Small intestine (tissue), 7 donors: ENCODE data around the gene CLEC16A. TPM values are rescaled to one million over a fixed set of nuclear protein-coding genes. Genes with fewer than 3 reads are reported as not detected.

Experiments used
- DNase-seq, 2 donors: peaks; one replicate each; pipeline versions ENCODE4 v3.0.0 to v3.0.0-alpha.2; 2013
- FAIRE-seq: peaks from 2 replicates; lab custom pipeline; 2012; peaks lifted over from hg19 to GRCh38; lab: Jason Lieb, UNC
- H3K27ac ChIP-seq, 3 donors: one replicate each; pipeline ENCODE4 v1.5.1; 2013; ENCODE audit warnings: low read length in 2 of 3, mild to moderate bottlenecking in 2 of 3, control low read depth in 1 of 3, inconsistent platforms in 1 of 3, low read depth in 1 of 3, moderate library complexity in 1 of 3
- H3K27me3 ChIP-seq, 3 donors: one replicate each; pipeline ENCODE4 v1.6.1; 2013; ENCODE audit warnings: low read length in 3 of 3, inconsistent platforms in 1 of 3; ENCODE audit not compliant: control insufficient read depth in 3 of 3, insufficient read depth in 3 of 3
- H3K36me3 ChIP-seq, 3 donors: one replicate each; pipeline ENCODE4 v1.6.1; 2013; ENCODE audit warnings: low read length in 3 of 3, inconsistent platforms in 1 of 3, low read depth in 1 of 3, mild to moderate bottlenecking in 1 of 3, moderate library complexity in 1 of 3; ENCODE audit not compliant: control insufficient read depth in 3 of 3, insufficient read depth in 2 of 3
- H3K4me1 ChIP-seq, 3 donors: one replicate each; pipeline ENCODE4 v1.6.1; 2013; ENCODE audit warnings: low read length in 2 of 3, inconsistent platforms in 1 of 3, low read depth in 1 of 3, mild to moderate bottlenecking in 1 of 3, moderate library complexity in 1 of 3; ENCODE audit not compliant: control insufficient read depth in 3 of 3, insufficient read depth in 2 of 3
- H3K4me3 ChIP-seq, 3 donors: one replicate each; pipeline ENCODE4 v1.5.1; 2013; ENCODE audit warnings: low read length in 3 of 3, control low read depth in 1 of 3, inconsistent platforms in 1 of 3, low read depth in 1 of 3, mild to moderate bottlenecking in 1 of 3, moderate library complexity in 1 of 3
- H3K9me3 ChIP-seq, 2 donors: one replicate each; pipeline ENCODE4 v1.6.1; 2013; ENCODE audit warnings: low read depth in 1 of 2, low read length in 1 of 2; ENCODE audit not compliant: control insufficient read depth in 2 of 2, insufficient read depth in 1 of 2
- WGBS, 3 donors: extraction: QIAGEN DNeasy Blood & Tissue Kit; methylation state at CpG; one replicate each; pipeline ENCODE4 v1.1.7; 2013; 5-methylcytosine and 5-hydroxymethylcytosine counted together
- polyA plus RNA-seq, 4 donors: library from polyadenylated mRNA; stranded (reverse) in 3 of 4; unstranded in 1 of 4; fragments of 200-250 nt in 3 of 4; fragments of 120-200 nt in 1 of 4; gene quantifications; one replicate each; pipeline versions ENCODE4 v1.2.1 to v1.2.3, GENCODE V29; 2013
- donor health status: healthy with polysubstance abuse.
- donor health status: control.
- donor health status: control.
- donor health status: Bipolar disorder and iron deficiency.
- donor health status: healthy.

The CLEC16A gene
- polyA plus RNA-seq, 4 donors = 12.2 to 23.5 (median 14.1) TPM

- Histone ChIP-seq H3K4me1 (peaks cover 3 to 11% (median 5%) of the 10 kb centered on the region in 3 donors), H3K27me3 (no peaks in the 10 kb centered on the region), H3K27ac (no peak overlapping the region), H3K9me3 (no peaks in the 10 kb centered on the region), H3K36me3 (peaks cover 0 to 22% (median 3%) of the 10 kb centered on the region in 3 donors), H3K4me3 (no peak overlapping the region)
- FAIRE-seq = no peak
- DNase-seq = no peak
- 77 to 92% (median 84%) methylated on average over 6 to 7 of the region's 7 CpGs for WGBS, 3 donors
These were observed 187.3 kb downstream of the CLEC16A start for GRCh38 chr16:11131706-11132105.

- FAIRE-seq = no peak
- no peak overlapping the region for H3K4me3 ChIP-seq
- H3K27ac ChIP-seq = peak overlapping the region in 2 of 3 donors; percentile 6 to 32
- 25 to 40% (median 38%) methylated on average over 12 of the region's 12 CpGs for WGBS, 3 donors
- no peaks in the 10 kb centered on the region for H3K9me3 ChIP-seq
- H3K36me3 ChIP-seq = peaks cover 0 to 23% (median 0%) of the 10 kb centered on the region in 3 donors
- H3K4me1 ChIP-seq = peaks cover 3 to 11% (median 5%) of the 10 kb centered on the region in 3 donors
- H3K27me3 ChIP-seq = no peaks in the 10 kb centered on the region
- peak; percentile 66 to 71 for DNase-seq
These were observed 189.1 kb downstream of the CLEC16A start for GRCh38 chr16:11133344-11133943.

- H3K4me3 ChIP-seq = no peak overlapping the region
- H3K27me3 ChIP-seq = no peaks in the 10 kb centered on the region
- no peak overlapping the region for H3K27ac ChIP-seq
- no peak for DNase-seq
- peaks cover 5 to 11% (median 10%) of the 10 kb centered on the region in 3 donors for H3K4me1 ChIP-seq
- 90 to 97% (median 97%) methylated on average over 11 of the region's 11 CpGs for WGBS, 3 donors
- no peaks in the 10 kb centered on the region for H3K9me3 ChIP-seq
- H3K36me3 ChIP-seq = peaks cover 0 to 21% (median 0%) of the 10 kb centered on the region in 3 donors
- FAIRE-seq = no peak
These were observed 190.5 kb downstream of the CLEC16A start for GRCh38 chr16:11134722-11135463.

DNA sequence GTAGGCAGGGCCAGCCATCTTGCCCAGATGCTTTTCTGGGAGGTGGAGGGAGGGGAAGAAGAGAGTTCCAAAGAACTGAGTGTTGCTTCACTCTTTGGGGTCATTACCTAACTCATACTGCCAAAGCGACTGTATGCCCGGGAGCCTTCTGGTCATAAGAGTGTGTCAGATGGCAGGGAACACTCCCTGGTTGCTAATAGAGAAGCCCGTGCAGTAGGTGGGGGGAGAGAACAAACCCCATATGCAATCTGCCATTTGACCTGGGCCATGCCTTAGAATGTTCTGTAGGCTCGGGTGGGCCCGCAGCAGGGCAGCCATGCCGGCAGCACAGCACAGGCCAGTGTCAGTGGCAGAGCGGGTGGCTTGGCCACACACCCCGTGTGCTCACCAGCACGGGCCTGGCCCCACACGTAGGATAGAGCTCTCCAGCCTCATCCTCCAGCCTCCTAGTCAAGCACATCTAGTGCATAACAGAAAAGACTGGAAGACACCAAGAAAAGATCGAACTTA, 191.2 kb downstream of the CLEC16A start:
- Histone ChIP-seq H3K4me1 (peaks cover 9 to 16% (median 13%) of the 10 kb centered on the region in 3 donors), H3K4me3 (no peak overlapping the region), H3K9me3 (no peaks in the 10 kb centered on the region), H3K36me3 (peaks cover 0 to 19% (median 0%) of the 10 kb centered on the region in 3 donors), H3K27me3 (no peaks in the 10 kb centered on the region), H3K27ac (no peak overlapping the region)
- WGBS, 3 donors = 91 to 93% (median 93%) methylated on average over 9 to 11 of the region's 11 CpGs
- FAIRE-seq (no peak), DNase-seq (no peak)

DNA sequence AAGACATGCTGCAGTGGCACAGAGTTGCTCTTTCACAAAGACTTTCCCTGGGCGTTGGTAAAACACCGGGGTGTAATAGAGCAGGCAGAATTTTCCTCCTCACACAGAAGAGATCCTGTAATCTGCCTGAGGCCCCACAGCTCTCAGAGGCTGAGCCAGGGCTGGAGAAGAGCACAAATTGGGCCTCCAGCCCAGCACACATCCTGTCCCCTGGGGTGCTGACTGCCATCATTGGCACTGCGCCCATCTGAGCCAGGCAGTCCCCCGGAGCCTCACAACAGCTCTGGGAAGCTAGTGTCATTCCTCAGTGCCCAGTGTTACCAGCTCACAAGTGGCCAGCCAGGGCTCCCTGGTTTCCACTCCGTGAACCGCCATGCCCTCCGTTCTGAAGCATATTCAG, 192.2 kb downstream of the CLEC16A start:
- Histone ChIP-seq H3K27me3 (no peaks in the 10 kb centered on the region), H3K9me3 (no peaks in the 10 kb centered on the region), H3K4me3 (no peak overlapping the region), H3K36me3 (peaks cover 0 to 17% (median 0%) of the 10 kb centered on the region in 3 donors), H3K27ac (no peak overlapping the region), H3K4me1 (peaks cover 9 to 17% (median 10%) of the 10 kb centered on the region in 3 donors)
- DNase-seq = no peak
- 81 to 92% (median 90%) methylated on average over 7 of the region's 7 CpGs for WGBS, 3 donors
- no peak for FAIRE-seq

DNA sequence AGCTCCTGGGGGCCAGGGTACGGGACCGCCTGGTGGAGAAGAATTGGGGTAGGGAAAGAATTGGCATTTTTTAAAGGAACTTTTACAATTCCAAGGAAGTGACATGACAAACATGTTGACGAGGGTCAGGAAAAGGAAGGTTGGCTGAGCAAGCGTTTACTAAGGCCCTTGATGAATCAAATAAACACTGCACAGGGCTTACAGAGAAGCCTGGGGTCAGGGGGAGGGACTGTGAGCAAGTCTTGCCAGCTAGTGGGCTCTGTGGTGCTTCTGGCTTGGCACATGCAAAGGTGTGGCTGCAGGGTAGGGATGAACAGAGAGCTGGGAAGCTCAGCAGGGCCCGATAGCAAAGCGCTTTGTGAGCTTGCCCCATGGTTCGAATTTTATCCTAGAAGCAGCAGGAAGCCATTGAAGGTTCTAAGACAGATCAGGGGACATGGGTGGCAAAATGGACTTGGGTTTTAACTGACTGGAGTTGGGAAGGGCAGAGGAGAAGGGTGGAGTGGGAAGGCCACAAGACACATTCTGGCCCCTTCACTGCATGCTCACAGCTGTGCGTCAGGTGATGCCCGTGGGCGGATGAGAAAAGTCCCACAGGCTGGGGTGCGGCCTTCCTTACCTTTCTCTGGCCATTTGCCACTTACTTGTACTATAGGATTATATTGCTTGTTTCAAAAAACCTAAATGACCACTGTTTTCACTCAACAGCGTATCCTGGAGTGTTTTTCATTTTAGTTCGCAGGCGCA, 193.8 kb downstream of the CLEC16A start:
- Histone ChIP-seq H3K27ac (no peak overlapping the region), H3K4me1 (peaks cover 9 to 13% (median 10%) of the 10 kb centered on the region in 3 donors), H3K36me3 (peaks cover 0 to 19% (median 0%) of the 10 kb centered on the region in 3 donors), H3K9me3 (no peaks in the 10 kb centered on the region), H3K4me3 (no peak overlapping the region), H3K27me3 (no peaks in the 10 kb centered on the region)
- no peak for DNase-seq
- no peak for FAIRE-seq
- WGBS, 3 donors = 91 to 95% (median 95%) methylated on average over 14 of the region's 14 CpGs

DNA sequence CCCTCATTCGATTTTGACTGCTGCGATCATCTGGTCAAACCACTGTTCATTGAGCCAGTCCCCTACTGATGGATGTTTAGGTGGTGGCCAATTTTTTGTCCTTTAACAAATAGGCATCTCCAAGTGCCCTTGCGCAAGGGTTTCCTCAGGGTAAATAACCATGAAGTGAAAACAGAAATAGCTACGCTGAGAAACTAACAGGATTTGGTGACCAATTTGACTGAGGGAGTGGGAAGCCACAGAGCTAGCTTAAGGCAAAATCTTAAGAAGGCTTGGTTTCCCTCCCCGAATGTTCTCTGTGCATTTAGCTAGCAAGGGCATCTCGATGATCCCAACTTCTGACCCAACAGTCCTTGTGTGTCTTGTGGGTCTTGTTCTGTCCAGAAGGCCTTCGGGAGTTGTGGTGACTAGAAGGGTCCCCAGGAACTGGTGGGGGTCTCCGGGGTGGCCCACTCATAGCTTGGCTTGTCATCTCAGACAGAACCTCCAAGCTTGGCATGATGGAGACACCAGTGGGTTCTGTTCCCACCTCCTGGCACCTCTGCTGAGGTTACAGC, 194.5 kb downstream of the CLEC16A start:
- Histone ChIP-seq H3K4me1 (peaks cover 6 to 13% (median 6%) of the 10 kb centered on the region in 3 donors), H3K9me3 (no peaks in the 10 kb centered on the region), H3K36me3 (peaks cover 0 to 21% (median 0%) of the 10 kb centered on the region in 3 donors), H3K27ac (no peak overlapping the region), H3K4me3 (no peak overlapping the region), H3K27me3 (no peaks in the 10 kb centered on the region)
- DNase-seq (no peak), FAIRE-seq (no peak)
- WGBS, 3 donors = 93 to 98% (median 93%) methylated on average over 8 of the region's 8 CpGs
